ENCODE data around the gene ZBTB7C. TPM values are rescaled to one million over a fixed set of nuclear protein-coding genes. Genes with fewer than 3 reads are reported as not detected.

Gene ZBTB7C
- total and polyA plus RNA-seq, 10 of the 15 experiments (the other 5 are each of a cell fraction or from before 2014, with no cell fraction given): under 0.01 to 0.08 (median 0.01) TPM; not detected in 7

GRCh38 chr18:48244530-48244929, 164.7 kb downstream of the ZBTB7C start:
- no peak for ATAC-seq
- SMC1A ChIA-PET (ENCODE audit: uncharacterized antibody, unreplicated experiment): no interaction called here
- BruUV-seq (replicated peaks): no TSS peak
- Histone ChIP-seq H4K20me1 (ENCODE audit: control insufficient read depth, insufficient read depth) (no peaks in the 10 kb centered on the region), H3K9me3 (replicated peaks; ENCODE audit: control insufficient read depth, insufficient read depth, low read length) (no peaks in the 10 kb centered on the region), H3K4me3 (no peak overlapping the region), H3K9ac (ENCODE audit: control insufficient read depth, insufficient read depth, low read length) (no peak overlapping the region), H3K4me1 (ENCODE audit: control insufficient read depth, insufficient read depth, low read length) (no peaks in the 10 kb centered on the region), H3K79me2 (ENCODE audit: control insufficient read depth, insufficient read depth, low read length) (no peaks in the 10 kb centered on the region), H3K27me3 (replicated peaks in 1 of 2; ENCODE audit: control insufficient read depth in 2 of 2, insufficient read depth in 2 of 2, low read length in 1 of 2) (no peaks in the 10 kb centered on the region), H3K27ac (ENCODE audit: control insufficient read depth, insufficient read depth) (no peak overlapping the region), H2AFZ (ENCODE audit: control insufficient read depth, low read depth, low read length) (no peak overlapping the region), H3K4me2 (ENCODE audit: control insufficient read depth, insufficient read depth) (no peak overlapping the region), H3K36me3 (ENCODE audit: control insufficient read depth in 2 of 2, insufficient read depth in 2 of 2, low read length in 1 of 2) (no peaks in the 10 kb centered on the region)
- RAD21 ChIA-PET (ENCODE audit: unreplicated experiment): no interaction called here
- intact Hi-C loops (cut with micrococcal nuclease; ENCODE audit: unreplicated experiment) (no loop called here), in situ Hi-C loops (cut with MboI) (no loop called here)
- CTCF ChIA-PET: no interaction called here
- TF ChIP-seq NFYA (IDR thresholded peaks at IDR 0.05; ENCODE audit: borderline replicate concordance, low read depth, low read length): no peak
- no peak for TF ChIP-seq POLR2A (IDR thresholded peaks at IDR 0.05; ENCODE audit: low read depth, low read length)
- no peak for TF ChIP-seq DPF2 (IDR thresholded peaks at IDR 0.05)
- no peak for TF ChIP-seq NR2F1 (conservative IDR thresholded peaks at IDR 0.05)
- no peak for TF ChIP-seq TCF7 (IDR thresholded peaks at IDR 0.05; ENCODE audit: borderline replicate concordance)
- DNase-seq (ENCODE audit: low read depth, low spot score): no peak
- FAIRE-seq: no peak
- POLR2A ChIA-PET: no interaction called here

- SMC1A ChIA-PET (ENCODE audit: uncharacterized antibody, unreplicated experiment): interaction anchor here (0.7 kb wide), 1 partner anchor 17 kb away, joined by 3 read pairs; no protein-coding TSS in a partner anchor
These were observed 170.5 kb downstream of the ZBTB7C start for GRCh38 chr18:48238636-48239035.

More at GRCh38 chr18:48238636-48239035, 170.5 kb downstream of the ZBTB7C start:
- no peak overlapping the region for H3K9ac ChIP-seq (ENCODE audit: control insufficient read depth, insufficient read depth, low read length)
- TF ChIP-seq SIN3A (IDR thresholded peaks at IDR 0.05; ENCODE audit: low read depth, low read length): no peak
- no peak for TF ChIP-seq RB1 (IDR thresholded peaks at IDR 0.05; ENCODE audit: borderline replicate concordance)
- TF ChIP-seq JUND (IDR thresholded peaks at IDR 0.05; ENCODE audit: low read depth, low read length): no peak
- no peak for TF ChIP-seq RELB (IDR thresholded peaks at IDR 0.05; ENCODE audit: low read depth)
- no peak for TF ChIP-seq MYC (IDR thresholded peaks at IDR 0.05; ENCODE audit: insufficient read depth, insufficient read length, insufficient replicate concordance, low read length, severe bottlenecking)
- TF ChIP-seq GABPA (IDR thresholded peaks at IDR 0.05; ENCODE audit: low read depth): no peak
- no peak for TF ChIP-seq BCL3 (IDR thresholded peaks at IDR 0.05; ENCODE audit: borderline replicate concordance, insufficient read depth, low read depth, low read length, poor library complexity, severe bottlenecking)
- TF ChIP-seq ZNF207 (IDR thresholded peaks at IDR 0.05; ENCODE audit: borderline replicate concordance): no peak
- no peak for TF ChIP-seq STAT3 (IDR thresholded peaks at IDR 0.05; ENCODE audit: low read depth, low read length)
- TF ChIP-seq POLR2AphosphoS5 (IDR thresholded peaks at IDR 0.05; ENCODE audit: low read length): no peak
- ChIA-PET CTCF (no interaction called here), POLR2A (no interaction called here), RAD21 (ENCODE audit: unreplicated experiment) (no interaction called here)
- no peak overlapping the region for H2AFZ ChIP-seq (ENCODE audit: control insufficient read depth, low read depth, low read length)
- no peak overlapping the region for H3K4me3 ChIP-seq
- no peaks in the 10 kb centered on the region; the same call in 2 of the 3 replicates for H3K9me3 ChIP-seq (replicated peaks; ENCODE audit: control insufficient read depth, insufficient read depth, low read length)
- no peak overlapping the region for H3K4me2 ChIP-seq (ENCODE audit: control insufficient read depth, insufficient read depth)
- in situ Hi-C loops (cut with MboI): no loop called here
- H3K36me3 ChIP-seq (ENCODE audit: control insufficient read depth in 2 of 2, insufficient read depth in 2 of 2, low read length in 1 of 2): no peaks in the 10 kb centered on the region
- ATAC-seq (no peak), DNase-seq (ENCODE audit: low read depth, low spot score) (no peak), FAIRE-seq (no peak)
- no peak overlapping the region for H3K27ac ChIP-seq (ENCODE audit: control insufficient read depth, insufficient read depth)
- intact Hi-C loops (cut with micrococcal nuclease; ENCODE audit: unreplicated experiment): no loop called here
- H4K20me1 ChIP-seq (ENCODE audit: control insufficient read depth, insufficient read depth): no peaks in the 10 kb centered on the region
- peaks cover 0 to 3% of the 10 kb centered on the region in 2 experiments; a peak in 2 of 4 replicates for H3K27me3 ChIP-seq (replicated peaks in 1 of 2; ENCODE audit: control insufficient read depth in 2 of 2, insufficient read depth in 2 of 2, low read length in 1 of 2)
- WGBS (ENCODE audit: insufficient coverage, insufficient replicate concordance, low lambda C conversion rate, missing lambda C conversion rate): 41% methylated on average over 3 of the region's 3 CpGs
- no peaks in the 10 kb centered on the region for H3K79me2 ChIP-seq (ENCODE audit: control insufficient read depth, insufficient read depth, low read length)
- BruUV-seq (replicated peaks): no TSS peak
- H3K4me1 ChIP-seq (ENCODE audit: control insufficient read depth, insufficient read depth, low read length): no peaks in the 10 kb centered on the region

Data from GM12878 (cell line).